GM21423 (cell line): ENCODE measurements around the gene GPC3.
A peak's percentile ranks its signal among the peaks of the same experiment; 100 is the strongest.

Experiments
- ATAC-seq: cut with Tn5 transposase; IDR thresholded peaks from one replicate; pipeline ENCODE4 v1.9.1; 2021; ENCODE audit warnings: mild to moderate bottlenecking, moderate library complexity; ENCODE audit not compliant: unreplicated experiment

The GPC3 gene

DNA sequence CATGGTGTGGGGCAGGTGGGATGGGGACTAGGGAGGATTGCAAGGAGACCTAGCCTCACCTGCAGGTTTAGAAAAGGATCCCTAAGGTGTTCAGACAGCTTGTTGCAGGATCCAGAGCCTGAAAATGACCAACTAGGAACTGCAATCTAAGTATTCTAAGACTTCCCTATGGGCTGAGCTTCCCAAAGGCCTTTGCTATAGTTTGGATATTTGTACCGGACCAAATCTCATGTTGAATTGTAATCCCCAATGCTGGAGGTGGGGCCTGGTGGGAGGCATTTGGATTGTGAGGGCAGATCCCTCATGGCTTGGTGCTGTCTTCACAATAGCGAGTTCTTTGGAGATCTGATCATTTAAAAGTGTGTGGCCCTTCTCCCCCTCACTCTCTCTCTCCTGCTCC is 52.1 kb downstream of the GPC3 start:
- no peak for ATAC-seq

DNA sequence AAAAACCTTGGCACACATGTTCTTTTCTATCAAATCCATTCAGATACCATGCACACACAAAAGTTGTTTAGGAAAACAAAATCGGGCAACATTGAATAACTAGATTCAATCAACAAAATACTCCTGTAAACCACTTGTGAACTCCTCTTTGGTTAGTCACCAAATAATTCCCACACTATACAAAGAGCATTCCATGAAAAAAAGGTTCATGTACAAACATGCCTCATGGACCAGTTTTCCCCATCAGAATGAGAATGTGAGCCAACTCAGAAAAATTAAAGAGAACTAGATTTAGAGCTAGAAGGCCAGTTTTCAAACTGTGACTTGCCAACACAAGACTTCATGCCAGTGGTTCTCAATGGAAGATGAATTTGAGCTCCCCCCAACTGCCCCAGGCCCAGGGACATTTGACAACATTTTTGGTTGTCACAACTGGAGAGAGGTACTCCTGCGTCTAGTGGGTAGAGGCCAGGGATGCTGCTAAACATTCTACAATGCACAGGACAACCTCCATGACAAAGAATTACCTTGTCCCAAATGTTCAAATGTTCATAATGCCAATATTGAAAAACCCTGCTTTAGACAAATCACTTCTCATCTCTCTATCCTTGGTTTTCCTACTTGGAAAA is 55.4 kb downstream of the GPC3 start:
- no peak for ATAC-seq

DNA sequence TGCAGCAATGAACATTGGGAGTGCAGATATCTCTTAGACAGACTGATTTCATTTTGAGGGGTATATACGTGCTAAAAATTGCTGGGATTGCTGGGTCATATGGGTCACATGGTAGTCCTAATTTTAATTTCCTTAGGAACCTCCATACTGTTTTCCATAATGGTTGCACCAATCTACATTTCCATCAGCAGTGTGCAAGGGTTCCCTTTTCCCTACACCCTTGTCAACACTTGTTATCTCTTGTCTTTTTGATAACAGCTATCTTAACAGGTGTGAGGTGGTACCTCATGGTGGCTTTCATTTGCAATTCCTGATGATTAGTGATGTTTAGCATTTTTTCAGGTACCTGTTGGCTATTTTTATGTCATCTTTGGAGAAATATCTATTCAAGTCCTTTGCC is 57.0 kb downstream of the GPC3 start:
- no peak for ATAC-seq

DNA sequence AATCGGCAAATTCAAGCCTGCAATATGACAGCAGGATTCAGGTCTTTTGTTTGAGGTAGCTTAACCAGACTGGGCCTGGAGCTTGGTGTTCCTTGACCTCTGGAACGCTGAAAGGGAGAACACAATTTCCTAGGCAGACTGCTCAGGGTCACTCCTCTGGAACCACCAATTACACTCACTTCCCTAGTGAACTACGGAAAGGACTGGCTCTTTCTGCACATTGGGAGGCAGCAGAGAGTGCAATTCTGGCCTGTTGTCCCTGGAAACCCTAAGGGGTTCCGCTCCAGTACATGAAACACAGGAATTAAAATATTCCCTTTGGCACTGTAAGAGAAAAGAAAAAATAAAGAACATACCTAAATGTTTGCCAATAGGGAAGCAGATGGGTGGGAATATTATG is 58.6 kb downstream of the GPC3 start:
- ATAC-seq = no peak

DNA sequence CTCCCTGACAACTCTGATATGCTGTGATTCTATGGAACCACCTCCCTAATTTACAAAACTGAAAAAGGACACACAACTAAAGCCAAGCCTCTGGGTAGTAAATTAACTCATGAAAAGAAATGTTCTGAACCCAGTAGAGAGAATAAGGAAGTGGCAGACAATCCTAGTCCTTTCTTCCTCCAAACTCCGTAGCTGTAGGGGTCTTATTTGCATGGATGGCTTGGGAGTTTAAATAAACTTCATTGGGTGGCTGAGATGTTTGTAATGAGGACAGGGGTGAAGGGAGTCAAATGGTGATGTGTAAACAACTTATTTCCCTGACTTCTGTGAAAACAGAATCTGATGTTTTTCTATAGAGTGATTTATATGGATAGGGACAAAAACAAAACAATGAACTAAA is 59.3 kb downstream of the GPC3 start:
- no peak for ATAC-seq

DNA sequence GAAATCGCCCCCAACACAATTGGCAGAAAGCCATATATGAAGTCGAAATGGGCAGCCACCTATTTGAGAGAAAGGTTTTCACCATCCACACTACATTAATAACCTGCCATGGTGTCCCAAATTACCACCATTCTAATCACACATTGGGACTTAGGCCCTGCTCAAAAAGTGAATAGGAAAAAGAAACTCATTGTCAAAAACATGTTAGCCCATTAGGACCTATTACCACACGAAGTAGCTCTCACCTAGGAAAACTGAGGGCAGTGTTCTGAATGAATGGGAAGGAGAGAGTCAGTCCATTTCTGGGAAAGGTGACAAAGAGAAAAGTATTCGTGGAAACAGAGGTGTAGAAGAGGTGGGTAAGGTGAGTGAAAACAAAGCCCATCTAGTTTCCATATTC is 60.8 kb downstream of the GPC3 start:
- no peak for ATAC-seq

DNA sequence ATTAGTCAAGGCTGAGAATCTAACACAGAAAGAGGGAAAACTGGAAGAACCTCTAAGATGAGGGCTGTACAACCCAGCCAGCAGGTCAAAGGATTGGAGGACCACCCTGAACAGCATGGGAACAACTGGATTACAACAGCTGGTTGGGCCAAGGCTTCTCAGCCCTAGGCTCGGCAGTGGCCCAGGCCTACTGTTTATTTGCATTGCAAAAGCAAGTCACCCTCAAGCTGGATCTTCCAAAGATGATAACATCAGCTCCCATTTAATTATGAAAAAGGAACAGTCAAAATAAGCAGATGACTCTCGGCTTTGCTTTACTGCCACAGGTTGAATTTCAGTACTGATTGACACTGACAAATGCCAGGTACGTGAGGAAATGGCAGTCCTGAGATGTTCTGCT is 61.8 kb downstream of the GPC3 start:
- no peak for ATAC-seq

DNA sequence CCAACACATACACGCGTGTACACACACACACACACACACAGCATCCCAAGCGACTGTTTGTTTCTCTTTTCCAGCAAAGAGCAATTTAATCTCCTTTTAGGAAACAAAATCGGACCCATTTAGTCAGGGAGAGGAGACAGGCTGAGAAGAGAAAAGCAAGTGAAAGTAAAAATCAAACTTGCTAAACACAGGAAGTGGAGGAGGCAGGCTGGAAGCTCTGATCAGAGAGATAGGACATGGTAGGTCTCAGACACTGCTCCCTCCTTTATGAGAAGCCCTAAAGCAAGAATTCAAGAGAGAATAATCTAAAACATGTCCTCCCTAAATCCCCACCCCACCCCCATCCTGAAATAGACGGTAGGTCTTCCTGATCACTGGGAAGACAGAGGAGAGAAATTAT is 62.3 kb downstream of the GPC3 start:
- peak; percentile 79 for ATAC-seq

DNA sequence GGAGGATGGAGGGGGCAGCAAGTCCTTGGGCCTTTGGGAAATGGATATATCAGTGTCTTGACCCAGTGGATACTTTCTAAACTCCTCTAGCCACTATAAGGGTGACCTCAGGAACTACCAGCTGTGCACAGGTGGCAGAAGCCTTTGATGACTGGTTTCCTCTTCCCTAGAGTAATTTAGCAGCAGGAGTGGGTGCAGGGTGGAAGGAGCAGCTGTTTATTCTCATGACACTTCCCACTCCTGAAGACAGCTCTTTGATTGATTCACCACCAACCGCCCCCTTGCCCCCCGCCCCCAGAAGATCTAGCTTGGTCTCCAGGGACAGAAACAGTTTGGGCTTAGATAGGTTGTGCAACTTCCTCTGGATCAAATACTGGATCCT is 63.0 kb downstream of the GPC3 start:
- ATAC-seq = no peak

DNA sequence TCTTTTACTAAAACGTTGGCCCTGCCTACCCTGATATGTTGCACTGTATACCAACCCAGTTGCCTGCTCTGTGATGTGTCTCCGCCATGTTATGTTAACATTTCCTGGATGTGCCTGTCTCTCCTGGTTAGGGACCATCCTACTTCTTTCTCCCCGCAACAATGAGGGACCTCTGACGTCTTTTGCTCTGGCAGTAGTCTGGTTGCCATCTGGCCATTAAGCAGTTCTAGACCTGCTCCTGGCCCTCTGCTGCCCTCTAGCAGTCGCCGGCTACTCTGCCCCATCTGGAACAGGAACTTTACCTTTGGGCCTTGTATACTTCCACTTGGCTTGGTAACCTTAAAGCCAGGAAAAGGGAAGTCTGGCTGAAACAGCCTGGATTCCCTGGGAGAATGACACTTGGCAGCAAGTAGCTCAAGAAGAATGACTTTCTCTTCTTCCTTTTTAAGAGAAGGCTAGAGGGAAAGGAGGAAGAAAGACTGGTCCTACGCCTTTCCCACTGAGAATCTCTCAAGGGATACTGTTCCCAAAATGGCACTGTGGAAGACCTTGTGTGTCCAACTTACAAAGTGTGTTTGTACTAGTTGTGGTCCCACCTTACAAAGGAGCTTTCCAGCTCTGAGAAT is 63.5 kb downstream of the GPC3 start:
- ATAC-seq = no peak

DNA sequence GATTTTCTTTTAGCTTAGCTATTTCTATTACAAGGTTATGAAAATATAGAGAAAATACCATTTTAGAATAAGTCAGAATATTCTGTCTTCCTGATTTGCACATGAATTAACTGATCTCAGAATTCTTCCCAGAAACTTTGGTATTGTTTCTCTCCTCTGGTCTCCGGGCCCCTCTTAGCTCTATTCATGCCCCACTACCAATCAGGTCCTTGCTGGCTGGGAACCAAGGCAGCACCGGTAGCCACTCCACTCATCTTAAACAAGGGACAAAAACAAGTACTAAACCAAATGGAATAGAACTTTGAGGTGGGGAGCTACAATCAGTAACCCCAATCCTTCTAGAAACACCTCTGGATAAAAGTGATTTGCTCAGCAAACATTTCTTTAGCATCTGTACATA is 64.3 kb downstream of the GPC3 start:
- ATAC-seq = no peak

DNA sequence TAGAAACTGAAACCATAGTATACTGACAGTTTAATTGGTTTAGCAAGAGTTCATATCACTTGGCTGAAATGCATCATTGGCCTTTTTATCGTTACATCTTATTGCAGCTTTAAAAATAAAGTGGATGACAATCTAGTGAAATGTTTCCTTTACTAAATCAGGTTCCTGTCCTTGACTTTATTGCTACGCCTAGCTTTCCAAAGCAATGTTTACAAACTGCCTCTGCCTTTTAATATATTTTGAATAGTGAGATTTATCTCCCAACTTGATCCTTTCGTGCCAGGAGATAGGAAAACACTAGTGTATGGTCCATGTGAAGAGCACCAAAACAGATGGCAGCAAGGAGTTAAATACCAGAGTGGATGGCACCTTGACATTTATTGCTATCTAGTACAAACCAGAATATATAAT is 67.0 kb downstream of the GPC3 start:
- no peak for ATAC-seq

DNA sequence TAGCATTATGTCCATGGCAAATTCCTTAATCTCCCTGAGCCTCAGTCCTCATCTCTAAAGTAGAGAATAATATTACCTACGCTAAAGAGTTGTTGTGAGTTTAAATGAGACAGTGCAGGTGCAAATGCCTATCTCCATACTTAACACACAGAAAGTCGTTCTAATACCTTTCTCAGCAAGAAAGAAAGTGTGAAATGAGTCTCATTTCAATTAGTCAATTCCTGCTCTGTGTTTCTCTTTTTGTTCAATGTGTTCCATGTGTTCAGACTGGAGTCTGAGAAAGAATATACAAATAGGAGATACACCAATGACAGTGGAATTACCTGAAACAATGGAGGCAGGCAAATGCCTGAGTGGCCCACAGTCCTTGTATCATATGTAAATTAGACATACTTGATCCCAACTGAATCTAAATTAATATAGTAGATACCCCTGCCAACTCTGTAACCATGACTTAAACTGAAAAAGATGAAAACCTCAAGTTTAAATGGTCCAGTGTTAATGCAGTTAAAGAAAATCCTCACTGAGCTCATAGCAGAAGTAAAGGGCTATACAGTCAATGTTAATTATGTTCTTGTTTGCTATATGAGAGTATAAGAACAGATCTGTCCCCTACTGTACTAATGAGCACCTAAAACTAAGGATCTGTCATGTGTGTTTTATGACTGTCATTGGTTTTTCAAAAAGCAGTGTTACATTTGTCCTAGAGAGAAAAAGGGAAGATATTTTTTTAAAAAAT is 68.2 kb downstream of the GPC3 start:
- no peak for ATAC-seq

DNA sequence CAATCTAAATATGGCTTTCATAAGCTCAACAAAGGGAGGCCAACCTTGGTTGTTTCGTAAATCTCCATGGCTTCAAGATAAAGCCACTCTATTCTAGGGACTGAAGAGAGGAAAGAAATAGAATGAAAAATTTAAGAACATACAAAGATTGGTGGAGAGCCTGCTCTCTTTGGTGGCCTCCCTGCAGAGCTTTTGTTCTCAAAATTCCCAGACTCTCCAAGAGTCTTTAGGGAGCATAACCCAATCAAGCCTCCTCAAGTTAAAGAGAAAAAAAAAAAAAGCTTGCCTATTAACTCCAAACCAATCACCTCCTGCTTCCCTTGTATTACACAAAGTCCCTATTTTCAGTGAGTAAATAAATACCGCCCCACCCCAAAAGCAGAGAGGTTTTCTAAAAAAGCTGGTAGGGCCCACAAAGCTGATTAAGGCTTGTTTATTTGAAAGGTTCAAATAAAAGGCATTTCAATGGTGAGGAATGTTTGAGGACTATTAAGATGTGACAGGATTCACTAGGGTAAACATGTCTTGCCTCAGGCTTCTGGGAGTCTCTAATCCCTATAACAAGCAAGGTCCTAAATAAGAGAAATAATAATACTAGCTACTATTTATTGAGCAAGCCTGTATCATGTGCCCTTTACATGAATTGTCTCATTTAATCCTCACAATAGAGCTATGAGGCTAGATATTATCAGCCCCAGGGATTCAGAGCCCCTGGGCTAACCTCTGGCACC is 71.6 kb downstream of the GPC3 start:
- ATAC-seq = no peak

DNA sequence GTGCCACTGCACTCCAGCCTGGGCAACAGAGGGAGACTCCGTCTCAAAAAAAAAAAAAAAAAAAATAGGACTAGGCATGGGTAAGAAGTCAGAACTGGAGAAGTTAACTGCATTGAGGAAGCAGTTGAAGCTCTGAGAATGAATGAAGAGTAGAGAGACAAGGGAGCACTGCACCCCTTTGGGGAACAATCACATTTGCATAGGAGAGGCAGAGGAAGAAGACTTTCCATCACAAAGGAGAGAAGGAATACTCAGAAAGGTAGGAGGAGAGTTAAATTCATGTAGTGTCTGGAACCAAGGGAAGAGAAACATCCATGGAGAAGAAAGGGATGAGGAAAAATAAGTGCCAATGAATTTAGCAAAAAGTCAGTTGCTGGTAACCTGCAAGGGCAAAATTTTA is 72.4 kb downstream of the GPC3 start:
- ATAC-seq = no peak

DNA sequence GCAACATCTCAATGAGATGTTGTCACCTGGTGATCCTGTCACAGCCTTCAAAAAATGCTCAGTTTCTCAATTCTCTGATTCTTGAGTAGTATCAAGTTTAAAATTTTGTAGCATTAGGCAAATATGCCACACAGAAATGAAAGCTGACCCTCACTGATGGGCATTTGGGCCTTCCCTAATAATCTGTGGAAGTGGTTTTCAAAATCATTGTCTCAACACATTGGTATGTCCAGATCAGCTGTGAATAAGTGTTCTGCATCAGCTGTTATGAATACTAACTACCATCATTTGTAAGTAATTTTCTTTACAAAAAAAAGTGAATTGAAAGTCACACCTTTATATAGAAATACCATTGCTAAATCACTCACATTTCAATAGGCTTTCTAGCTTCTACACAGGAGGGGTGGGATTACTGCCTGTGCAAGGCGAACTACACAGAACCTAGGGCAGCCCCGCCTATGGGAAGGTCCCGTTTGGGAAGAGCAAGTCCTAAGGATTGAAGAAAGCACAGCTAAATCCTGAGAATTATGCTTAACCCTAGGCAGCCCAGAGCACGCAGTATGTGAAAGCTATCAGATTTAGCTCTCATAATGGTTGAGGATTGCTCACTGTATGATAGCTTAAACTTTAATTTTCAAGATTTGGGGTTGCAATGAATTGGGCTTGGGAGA is 73.4 kb downstream of the GPC3 start:
- no peak for ATAC-seq

DNA sequence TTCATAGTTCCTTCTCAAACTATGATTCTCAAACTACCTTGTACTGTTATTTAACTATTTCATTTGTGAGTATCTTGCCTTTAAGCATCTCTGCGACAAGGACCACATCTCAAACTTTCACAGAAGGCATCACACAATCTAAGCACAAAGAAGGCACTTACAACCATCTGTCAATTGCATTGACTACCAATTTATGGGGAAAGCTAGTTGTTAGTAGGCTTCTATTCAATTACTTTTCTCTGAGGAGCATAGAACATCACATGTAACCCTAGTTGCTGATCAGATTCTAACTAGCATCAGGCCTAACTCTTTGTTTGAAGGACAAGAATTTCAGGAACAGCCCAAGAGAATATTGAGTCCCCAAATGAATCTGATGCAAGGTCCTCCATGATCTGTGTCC is 74.9 kb downstream of the GPC3 start:
- ATAC-seq = no peak

DNA sequence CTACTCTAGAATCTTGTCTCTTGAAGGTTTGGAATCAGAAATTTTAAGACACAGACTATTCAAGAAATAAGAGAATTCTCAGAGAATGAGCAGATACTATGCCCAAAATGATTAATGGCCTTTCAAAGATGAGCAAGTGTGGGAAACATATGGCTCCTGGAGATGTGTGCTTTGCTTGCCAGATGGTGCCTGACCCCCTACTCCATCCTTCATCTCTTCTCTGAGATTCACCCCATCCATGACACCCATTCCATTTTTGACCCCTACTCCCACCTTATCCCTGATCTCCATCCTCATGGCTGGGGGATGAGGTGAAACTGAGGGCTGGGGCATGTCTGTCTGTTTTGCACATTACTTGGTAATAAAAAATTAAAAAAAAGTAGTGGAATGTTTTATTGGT is 75.5 kb downstream of the GPC3 start:
- no peak for ATAC-seq

DNA sequence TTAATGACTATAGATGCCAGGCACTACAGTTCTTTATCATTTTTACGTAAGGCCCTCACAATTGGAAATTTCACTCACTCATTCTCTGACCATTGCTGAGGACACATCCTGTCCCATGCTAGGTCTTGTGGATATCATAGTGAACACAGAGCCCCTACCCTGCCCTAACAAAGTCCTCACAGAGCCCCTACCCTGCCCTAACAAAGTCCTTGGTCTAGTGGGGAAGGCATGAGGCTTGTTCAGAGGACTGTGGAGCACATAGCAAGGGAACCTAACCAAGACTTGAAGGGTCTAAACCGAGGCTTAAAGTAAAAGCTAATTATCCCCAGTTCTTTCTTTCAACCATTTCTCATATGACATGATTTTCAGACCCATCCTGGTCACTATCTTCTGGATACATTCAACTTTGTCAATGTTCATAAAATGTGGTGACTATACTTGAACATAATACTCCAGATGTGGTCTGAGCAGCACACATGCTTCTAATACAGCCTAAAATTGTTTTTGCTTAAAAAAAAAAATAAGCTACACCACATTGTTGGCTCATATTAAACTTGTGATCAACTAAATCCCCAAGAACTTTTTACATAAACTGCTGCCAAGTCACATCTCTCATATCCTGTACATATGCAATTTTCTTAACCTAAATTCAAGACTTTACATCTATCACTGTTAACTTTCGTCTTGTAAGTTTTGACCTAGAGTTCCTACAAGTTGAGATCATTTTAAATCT is 77.0 kb downstream of the GPC3 start:
- no peak for ATAC-seq

DNA sequence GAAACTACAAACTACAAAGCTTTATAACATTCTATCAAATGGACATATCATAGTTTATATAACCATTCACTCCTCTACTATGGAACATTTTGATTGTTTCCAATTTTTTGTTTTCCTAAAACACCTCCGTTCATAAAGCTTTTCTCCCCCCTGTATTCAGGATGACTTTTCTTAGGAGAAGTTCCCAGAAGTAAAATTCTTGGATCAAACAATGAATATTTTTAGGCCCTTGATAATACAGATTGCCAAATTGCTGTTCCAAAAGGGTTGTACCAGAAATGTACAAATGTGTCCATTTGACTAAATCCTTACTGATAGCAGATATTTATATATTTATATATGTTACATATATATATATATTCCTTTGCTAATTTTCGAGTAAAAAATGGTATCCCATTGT is 77.8 kb downstream of the GPC3 start:
- ATAC-seq = no peak

DNA sequence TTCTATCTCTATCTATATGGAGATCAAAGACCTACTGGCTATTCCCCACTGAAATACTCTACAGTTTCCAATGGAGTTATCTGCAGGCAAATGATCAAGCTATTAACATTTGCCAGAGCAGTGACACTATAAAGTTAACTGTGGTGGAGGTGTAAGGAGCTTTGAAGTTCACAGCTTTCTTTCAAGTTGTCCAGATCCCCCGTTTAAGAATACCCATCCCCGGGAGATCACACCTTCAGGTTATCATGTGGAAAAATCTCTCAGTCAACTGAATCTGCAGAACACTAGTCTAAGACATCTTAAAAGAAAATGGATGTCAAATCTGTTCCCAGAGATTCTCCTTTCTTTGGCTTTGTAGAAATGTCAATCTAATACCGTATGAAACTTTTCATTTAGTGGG is 80.1 kb downstream of the GPC3 start:
- no peak for ATAC-seq
